HL-60 (cell line): ENCODE measurements around the gene WFDC11.

Experiments
- CTCF ChIP-seq: IDR thresholded peaks from one replicate; pipeline ENCODE4 v1.5.1; 2011; ENCODE audit warnings: low read length, control low read depth, inconsistent platforms; ENCODE audit not compliant: insufficient read depth
- GABPA ChIP-seq: IDR thresholded peaks from 2 replicates; pipeline ENCODE4 v1.6.1; 2012; ENCODE audit warnings: low read depth
- POLR2AphosphoS5 ChIP-seq: IDR thresholded peaks from 2 replicates; pipeline ENCODE4 v1.6.1; 2012; ENCODE audit warnings: low read depth
- REST ChIP-seq: IDR thresholded peaks from 2 replicates; pipeline ENCODE4 v1.6.1; 2012; ENCODE audit warnings: low read depth; ENCODE audit not compliant: insufficient replicate concordance
- SPI1 ChIP-seq: IDR thresholded peaks from 2 replicates; pipeline ENCODE4 v1.6.1; 2012; ENCODE audit warnings: low read depth, mild to moderate bottlenecking, borderline replicate concordance

GRCh38 chr20:45629496-45630100 lies 40.4 kb downstream of the WFDC11 start, which contains the start of gene WFDC10A:
- TF ChIP-seq CTCF = peak; percentile 79
- no peak for TF ChIP-seq POLR2AphosphoS5
- no peak for TF ChIP-seq REST
- no peak for TF ChIP-seq GABPA
- peak; percentile 81; the same call in 1 of the 2 replicates for TF ChIP-seq SPI1
